DND-41 (cell line): ENCODE results near the gene NBPF1.
"Not testable (repeated sequence)": the region's sequence is repeated elsewhere in the genome, so short reads cannot be mapped to it uniquely, and the experiment has no call there.

ENCODE experiments used
- CTCF ChIP-seq: IDR thresholded peaks from 2 replicates; pipeline ENCODE4 v1.5.1; 2012; ENCODE audit warnings: borderline replicate concordance, low read length, moderate library complexity, mild to moderate bottlenecking; ENCODE audit not compliant: poor library complexity, severe bottlenecking; ENCODE audit errors: extremely low read depth
- EZH2 ChIP-seq: IDR thresholded peaks from 3 replicates; pipeline ENCODE4 v1.6.1; 2012; ENCODE audit warnings: borderline replicate concordance, low read depth, mild to moderate bottlenecking, moderate library complexity, low read length, inconsistent platforms; ENCODE audit not compliant: severe bottlenecking

- TF ChIP-seq CTCF: peak; percentile 3
- TF ChIP-seq EZH2: not testable (repeated sequence)
Observed at GRCh38 chr1:16643476-16644192, 30.3 kb upstream of the NBPF1 start.
